ENCODE data around the gene ADAMTSL3. TPM values are rescaled to one million over a fixed set of nuclear protein-coding genes. Genes with fewer than 3 reads are reported as not detected.

The ADAMTSL3 gene
- total RNA-seq, 2 experiments from 2014 or later: not detected

GRCh38 chr15:83655237-83655616, 1.3 kb downstream of the ADAMTSL3 start:
- Histone ChIP-seq H3K4me1 (ENCODE audit: insufficient read depth, low read length) (no peaks in the 10 kb centered on the region), H3K9me3 (ENCODE audit: control insufficient read depth in 1 of 2, insufficient read depth in 1 of 2, low read length in 2 of 2) (peaks cover 0 to 24% of the 10 kb centered on the region in 2 experiments), H3K27me3 (ENCODE audit: control insufficient read depth in 1 of 2, insufficient read depth in 2 of 2, low read length in 2 of 2) (peaks cover 13 to 21% of the 10 kb centered on the region in 2 experiments), H3K36me3 (ENCODE audit: insufficient read depth, low read length) (no peaks in the 10 kb centered on the region), H3K27ac (ENCODE audit: low read depth in 1 of 2, low read length in 2 of 2) (no peak overlapping the region), H3K4me3 (ENCODE audit: low read length) (no peak overlapping the region)
- H3K9me3 Mint-ChIP-seq: no peaks in the 10 kb centered on the region
- H3K4me3 Mint-ChIP-seq: no peak overlapping the region
- CTCF ChIA-PET: no interaction called here
- TF ChIP-seq CTCF (IDR thresholded peaks at IDR 0.05): no peak
- H3K36me3 Mint-ChIP-seq (ENCODE audit: low read depth): no peaks in the 10 kb centered on the region
- ATAC-seq (ENCODE audit: poor library complexity) (no peak), DNase-seq (no peak)
- no peak overlapping the region for H3K27ac Mint-ChIP-seq
- H3K27me3 Mint-ChIP-seq: peaks cover 44% of the 10 kb centered on the region
- intact Hi-C loops (cut with DNase I, micrococcal nuclease): no loop called here
- H3K4me1 Mint-ChIP-seq (ENCODE audit: low read depth): no peaks in the 10 kb centered on the region
- POLR2A ChIA-PET: no interaction called here

GRCh38 chr15:83656192-83656591, 2.3 kb downstream of the ADAMTSL3 start:
- H3K4me3 Mint-ChIP-seq: no peak overlapping the region
- no peak overlapping the region for H3K4me3 ChIP-seq (ENCODE audit: low read length)
- no peak for ATAC-seq (ENCODE audit: poor library complexity)
- no peaks in the 10 kb centered on the region for H3K4me1 Mint-ChIP-seq (ENCODE audit: low read depth)
- intact Hi-C loops (cut with DNase I, micrococcal nuclease): no loop called here
- no peaks in the 10 kb centered on the region for H3K9me3 Mint-ChIP-seq
- H3K27ac Mint-ChIP-seq: no peak overlapping the region
- ChIA-PET POLR2A (no interaction called here), CTCF (no interaction called here)
- no peaks in the 10 kb centered on the region for H3K36me3 ChIP-seq (ENCODE audit: insufficient read depth, low read length)
- peaks cover 0 to 24% of the 10 kb centered on the region in 2 experiments for H3K9me3 ChIP-seq (ENCODE audit: control insufficient read depth in 1 of 2, insufficient read depth in 1 of 2, low read length in 2 of 2)
- no peaks in the 10 kb centered on the region for H3K4me1 ChIP-seq (ENCODE audit: insufficient read depth, low read length)
- H3K27me3 ChIP-seq (ENCODE audit: control insufficient read depth in 1 of 2, insufficient read depth in 2 of 2, low read length in 2 of 2): peaks cover 13 to 21% of the 10 kb centered on the region in 2 experiments
- H3K36me3 Mint-ChIP-seq (ENCODE audit: low read depth): no peaks in the 10 kb centered on the region
- no peak overlapping the region for H3K27ac ChIP-seq (ENCODE audit: low read depth in 1 of 2, low read length in 2 of 2)
- H3K27me3 Mint-ChIP-seq: peaks cover 42% of the 10 kb centered on the region
- DNase-seq: no peak
- no peak for TF ChIP-seq CTCF (IDR thresholded peaks at IDR 0.05)

GRCh38 chr15:83656943-83657528, 3.1 kb downstream of the ADAMTSL3 start:
- no peaks in the 10 kb centered on the region for H3K9me3 Mint-ChIP-seq
- H3K27ac ChIP-seq (ENCODE audit: low read depth in 1 of 2, low read length in 2 of 2): no peak overlapping the region
- no peaks in the 10 kb centered on the region for H3K36me3 ChIP-seq (ENCODE audit: insufficient read depth, low read length)
- no peaks in the 10 kb centered on the region for H3K36me3 Mint-ChIP-seq (ENCODE audit: low read depth)
- POLR2A ChIA-PET: no interaction called here
- peaks cover 37% of the 10 kb centered on the region for H3K27me3 Mint-ChIP-seq
- no peak overlapping the region for H3K4me3 ChIP-seq (ENCODE audit: low read length)
- no peaks in the 10 kb centered on the region for H3K4me1 ChIP-seq (ENCODE audit: insufficient read depth, low read length)
- TF ChIP-seq CTCF (IDR thresholded peaks at IDR 0.05): no peak
- H3K9me3 ChIP-seq (ENCODE audit: control insufficient read depth in 1 of 2, insufficient read depth in 1 of 2, low read length in 2 of 2): peaks cover 0 to 24% of the 10 kb centered on the region in 2 experiments
- DNase-seq: no peak
- H3K27ac Mint-ChIP-seq: no peak overlapping the region
- intact Hi-C loops (cut with DNase I, micrococcal nuclease): no loop called here
- ATAC-seq (ENCODE audit: poor library complexity): no peak
- no peaks in the 10 kb centered on the region for H3K4me1 Mint-ChIP-seq (ENCODE audit: low read depth)
- H3K4me3 Mint-ChIP-seq: no peak overlapping the region
- CTCF ChIA-PET: no interaction called here
- peaks cover 13 to 21% of the 10 kb centered on the region in 2 experiments for H3K27me3 ChIP-seq (ENCODE audit: control insufficient read depth in 1 of 2, insufficient read depth in 2 of 2, low read length in 2 of 2)
